ENCODE results near the gene KCNA10.

DNA sequence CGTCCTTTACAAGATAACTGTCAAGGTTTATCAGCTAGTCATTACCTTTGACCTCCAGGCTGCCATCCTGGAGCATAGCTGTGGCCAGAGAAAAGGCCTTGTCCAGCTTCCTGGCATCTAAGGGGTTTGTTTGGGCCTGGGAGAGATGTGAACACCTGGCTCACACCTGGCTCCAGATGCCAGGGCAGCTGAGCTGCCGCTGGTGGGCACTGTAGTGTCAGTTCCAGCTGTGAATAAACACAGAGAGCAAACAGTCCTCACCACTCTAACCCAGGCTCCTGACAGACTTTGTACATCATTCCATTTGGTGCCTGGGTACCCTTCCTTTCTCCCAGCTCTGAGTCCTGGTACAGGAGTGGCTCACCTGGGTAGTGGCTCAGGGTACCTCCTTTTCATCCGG is 14.3 kb upstream of the KCNA10 start:
- TF ChIP-seq, protein P1, sequence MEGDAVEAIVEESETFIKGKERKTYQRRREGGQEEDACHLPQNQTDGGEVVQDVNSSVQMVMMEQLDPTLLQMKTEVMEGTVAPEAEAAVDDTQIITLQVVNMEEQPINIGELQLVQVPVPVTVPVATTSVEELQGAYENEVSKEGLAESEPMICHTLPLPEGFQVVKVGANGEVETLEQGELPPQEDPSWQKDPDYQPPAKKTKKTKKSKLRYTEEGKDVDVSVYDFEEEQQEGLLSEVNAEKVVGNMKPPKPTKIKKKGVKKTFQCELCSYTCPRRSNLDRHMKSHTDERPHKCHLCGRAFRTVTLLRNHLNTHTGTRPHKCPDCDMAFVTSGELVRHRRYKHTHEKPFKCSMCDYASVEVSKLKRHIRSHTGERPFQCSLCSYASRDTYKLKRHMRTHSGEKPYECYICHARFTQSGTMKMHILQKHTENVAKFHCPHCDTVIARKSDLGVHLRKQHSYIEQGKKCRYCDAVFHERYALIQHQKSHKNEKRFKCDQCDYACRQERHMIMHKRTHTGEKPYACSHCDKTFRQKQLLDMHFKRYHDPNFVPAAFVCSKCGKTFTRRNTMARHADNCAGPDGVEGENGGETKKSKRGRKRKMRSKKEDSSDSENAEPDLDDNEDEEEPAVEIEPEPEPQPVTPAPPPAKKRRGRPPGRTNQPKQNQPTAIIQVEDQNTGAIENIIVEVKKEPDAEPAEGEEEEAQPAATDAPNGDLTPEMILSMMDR (IDR thresholded peaks at IDR 0.05; ENCODE audit: low read depth, low read length) = no peak
- TF ChIP-seq POLR2A (IDR thresholded peaks at IDR 0.05; ENCODE audit: extremely low read depth, insufficient read length) = no peak
